HG03280 (cell line): ENCODE results near the gene CDK18.

Experiments used
- ATAC-seq: cut with Tn5 transposase; IDR thresholded peaks from one replicate; pipeline ENCODE4 v1.9.1; 2021; ENCODE audit warnings: mild to moderate bottlenecking, moderate library complexity; ENCODE audit not compliant: unreplicated experiment

The CDK18 gene

GRCh38 chr1:205568135-205568468, 63.6 kb downstream of the CDK18 start:
- no peak for ATAC-seq

- no peak for ATAC-seq
Observed at GRCh38 chr1:205568469-205569361, 64.2 kb downstream of the CDK18 start.

GRCh38 chr1:205569411-205570172, 65.1 kb downstream of the CDK18 start:
- no peak for ATAC-seq

GRCh38 chr1:205570173-205570501, 65.7 kb downstream of the CDK18 start:
- no peak for ATAC-seq

- no peak for ATAC-seq
Observed at GRCh38 chr1:205570796-205571537, 66.5 kb downstream of the CDK18 start.

GRCh38 chr1:205571747-205572146, 67.3 kb downstream of the CDK18 start:
- ATAC-seq: no peak

- ATAC-seq: no peak
Observed at GRCh38 chr1:205572421-205572820, 68.0 kb downstream of the CDK18 start.

GRCh38 chr1:205575294-205575885, 70.9 kb downstream of the CDK18 start:
- no peak for ATAC-seq

- ATAC-seq: no peak
Observed at GRCh38 chr1:205576011-205576410, 71.5 kb downstream of the CDK18 start.

GRCh38 chr1:205576805-205577761, 72.6 kb downstream of the CDK18 start:
- ATAC-seq: no peak

GRCh38 chr1:205577874-205578658, 73.6 kb downstream of the CDK18 start:
- ATAC-seq: no peak

GRCh38 chr1:205578780-205579571, 74.5 kb downstream of the CDK18 start:
- ATAC-seq: no peak

- ATAC-seq: no peak
Observed at GRCh38 chr1:205579711-205580110, 75.2 kb downstream of the CDK18 start.

- ATAC-seq: no peak
Observed at GRCh38 chr1:205580140-205580922, 75.9 kb downstream of the CDK18 start.

- no peak for ATAC-seq
Observed at GRCh38 chr1:205580923-205581180, 76.4 kb downstream of the CDK18 start.

GRCh38 chr1:205581321-205581980, 77.0 kb downstream of the CDK18 start:
- no peak for ATAC-seq

GRCh38 chr1:205582046-205582445, 77.6 kb downstream of the CDK18 start:
- ATAC-seq: no peak
